NCI-H69 (cell line): Measurements from ENCODE around the gene STIP1.

Experiments used
- DNase-seq: peaks from one replicate; lab custom pipeline; 2025; lab: John Stamatoyannopoulos, UW

Gene STIP1

GRCh38 chr11:64185693-64186491 lies at the start of gene STIP1:
Gene STIP1 (plus strand): TSS chr11:64186171. CDS start chr11:64186262, 91 bp downstream.
- peak; percentile 100 for DNase-seq

DNA sequence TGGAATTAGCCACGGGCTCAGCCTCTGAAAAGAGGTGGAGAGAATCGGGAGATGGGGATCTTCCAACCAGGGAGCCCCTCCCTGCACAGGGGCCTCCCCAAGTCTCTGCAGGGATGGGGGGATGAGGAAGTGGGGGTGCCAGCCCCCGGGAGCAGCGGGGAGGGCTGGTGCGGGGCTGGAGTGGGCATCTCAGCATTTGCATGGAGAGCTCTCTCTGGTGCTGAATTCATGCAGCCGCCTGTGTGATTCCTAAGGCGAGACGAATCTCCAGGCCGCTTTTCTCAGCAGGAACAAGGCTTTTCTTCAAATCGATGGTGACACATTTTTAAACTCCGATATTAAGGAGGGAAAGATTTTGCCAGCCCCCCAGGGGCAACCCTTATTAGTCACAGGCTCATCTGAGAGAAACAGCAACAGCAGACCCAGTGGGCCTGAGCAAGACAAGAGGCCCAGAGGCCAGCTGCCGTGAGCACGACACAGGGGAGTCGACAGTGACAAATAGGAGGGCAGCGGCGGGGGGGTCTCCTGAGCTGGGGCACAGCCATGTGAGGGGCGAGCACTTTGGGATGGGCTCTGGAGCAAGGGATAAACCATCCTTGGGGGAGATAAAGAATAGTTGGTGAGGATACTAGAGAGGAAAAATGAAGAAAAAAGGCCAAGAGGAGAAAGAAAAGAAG lies 49.1 kb upstream of the STIP1 start:
- DNase-seq = no peak

DNA sequence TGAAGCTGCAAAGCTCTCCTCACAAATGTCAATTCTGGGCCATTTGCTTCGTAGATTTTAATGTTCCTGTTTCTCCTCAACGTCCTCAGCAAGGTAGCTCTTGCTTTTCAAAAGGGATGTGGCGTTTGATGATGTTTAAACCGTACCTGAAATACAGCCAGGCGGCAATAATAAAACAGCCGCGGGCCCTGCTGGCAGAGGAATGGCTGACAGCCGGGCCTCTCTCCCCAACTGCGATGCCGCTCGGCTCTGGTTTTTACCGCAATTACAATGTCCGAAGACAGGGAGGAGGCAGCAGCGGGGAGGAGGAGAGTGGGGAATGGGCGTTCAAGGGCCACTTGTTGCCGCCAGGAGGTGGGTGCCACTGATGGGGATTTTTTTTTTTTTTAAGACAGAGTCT lies 47.6 kb upstream of the STIP1 start:
- DNase-seq = peak; percentile 80

DNA sequence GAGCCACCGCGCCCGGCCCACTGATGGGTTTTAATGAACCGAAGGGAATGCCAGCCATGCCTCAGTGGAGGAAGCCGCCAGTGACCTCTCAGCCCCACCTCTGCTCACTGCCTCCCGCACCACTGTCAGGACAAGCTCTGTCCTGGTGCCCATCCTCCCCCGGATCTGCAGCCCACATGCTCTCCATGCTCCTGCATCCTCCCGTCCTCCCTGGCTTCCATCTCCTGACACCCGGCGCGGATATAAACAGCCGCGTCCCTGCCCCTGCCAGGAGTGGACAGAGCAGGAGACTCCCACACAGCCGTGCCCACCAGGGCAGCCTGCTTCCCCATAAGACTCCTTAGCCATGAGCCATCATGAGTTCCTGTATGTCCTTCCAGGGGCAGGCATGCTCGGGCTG lies 46.9 kb upstream of the STIP1 start:
- no peak for DNase-seq

DNA sequence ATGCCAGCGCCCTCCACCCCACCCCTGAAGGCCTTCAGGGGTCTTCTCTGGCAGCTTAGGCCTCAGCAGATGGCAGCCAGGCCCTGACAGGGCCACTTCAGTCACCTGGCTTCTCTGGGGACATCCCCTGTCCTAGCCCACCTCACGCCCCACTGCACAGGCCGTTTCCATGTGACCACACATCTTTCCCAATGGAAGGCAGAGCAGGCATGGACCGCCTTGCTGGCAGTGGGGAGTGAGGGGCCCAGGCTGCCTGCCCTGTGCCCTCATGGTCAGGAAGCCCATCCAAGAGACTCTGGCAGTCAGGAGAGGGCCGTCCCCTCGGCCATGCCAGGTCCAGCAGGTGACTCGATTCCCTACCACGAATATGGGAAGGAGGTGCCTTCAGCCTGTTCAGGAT lies 45.9 kb upstream of the STIP1 start:
- no peak for DNase-seq

- DNase-seq = no peak
Observed at GRCh38 chr11:64141081-64141783, 44.7 kb upstream of the STIP1 start.

DNA sequence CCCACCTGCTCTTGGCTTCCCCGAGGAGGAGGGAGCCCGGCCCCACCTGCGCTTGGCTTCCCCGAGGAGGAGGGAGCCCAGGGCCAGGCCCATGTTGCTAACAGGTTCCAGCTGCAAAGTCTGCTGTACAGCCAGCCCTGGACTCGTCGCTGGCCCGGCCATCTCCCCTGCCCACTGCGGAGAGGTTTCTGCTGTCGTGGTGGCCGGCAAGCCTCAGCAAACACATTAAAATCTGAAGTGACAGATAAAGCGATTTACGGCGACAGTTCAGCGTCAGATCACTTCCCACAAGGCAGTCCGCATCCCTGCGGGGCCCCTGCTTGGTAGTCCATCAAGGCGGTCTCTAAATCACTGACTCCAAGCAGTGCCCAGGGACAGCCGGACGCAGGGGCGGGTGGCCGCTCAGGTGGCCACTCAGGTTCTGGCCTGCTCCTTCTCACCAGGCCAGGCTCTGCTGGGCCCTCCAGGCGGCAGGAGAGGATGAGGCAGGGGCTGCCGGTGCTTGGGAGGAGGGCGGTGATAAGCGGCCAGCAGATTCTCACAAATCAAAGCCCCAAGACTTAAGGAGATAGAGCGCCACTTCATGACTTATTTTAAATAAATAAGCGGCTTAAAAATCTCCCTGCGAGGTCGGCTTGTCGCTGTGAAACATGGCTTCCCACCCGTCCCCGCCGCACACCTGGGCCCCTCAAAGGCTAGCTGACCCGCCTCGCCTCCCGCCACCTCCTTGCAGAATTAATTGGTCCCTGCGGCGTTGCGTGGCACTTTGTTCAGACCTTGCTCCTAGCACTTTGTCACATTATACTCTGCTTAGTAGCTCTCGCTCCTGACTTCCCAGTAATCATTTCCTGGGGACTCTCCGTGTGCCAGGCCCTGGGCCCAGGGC lies 41.1 kb upstream of the STIP1 start:
- no peak for DNase-seq

DNA sequence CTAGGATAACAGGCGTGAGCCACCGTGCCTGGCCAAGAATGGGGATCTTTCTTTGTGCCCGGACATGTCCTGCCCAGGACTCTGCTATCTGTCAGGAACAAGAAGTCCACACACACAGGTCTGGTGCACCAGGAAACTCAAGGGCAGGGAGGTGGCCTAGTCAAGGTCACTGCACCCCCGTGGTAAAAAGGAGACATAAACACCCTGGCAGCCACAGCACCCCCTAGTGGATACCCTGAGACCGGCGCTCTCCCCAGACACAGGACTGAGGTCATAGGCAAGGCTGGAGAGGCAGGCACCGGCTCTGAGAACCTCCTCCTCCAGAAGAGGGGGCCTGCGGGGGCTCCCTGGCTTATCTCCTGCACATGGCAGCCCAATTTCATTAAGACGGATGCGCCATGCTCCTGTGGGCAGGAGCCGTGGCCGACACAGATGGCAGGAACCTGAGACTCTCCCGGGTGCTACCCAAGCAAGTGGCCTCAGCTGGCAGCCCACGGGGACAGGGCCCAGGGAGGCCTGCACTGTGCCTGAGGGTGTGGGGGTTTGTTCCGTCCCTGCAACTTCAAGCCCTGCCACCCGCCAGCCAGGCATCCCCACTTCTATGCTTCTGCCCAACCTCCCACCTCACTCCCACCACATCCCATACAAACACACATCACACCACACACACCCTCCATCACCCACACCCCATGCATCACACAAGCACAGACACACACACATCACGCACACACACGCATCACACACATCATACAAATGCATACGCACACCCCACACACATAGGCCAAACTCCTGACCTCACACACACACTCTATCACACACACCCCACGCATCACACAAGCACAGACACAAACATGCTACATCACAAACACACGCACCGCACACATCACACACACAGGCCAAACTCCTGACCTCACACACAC lies 39.7 kb upstream of the STIP1 start:
- DNase-seq = peak; percentile 72

- DNase-seq = peak; percentile 99
Observed at GRCh38 chr11:64148226-64148916, 37.6 kb upstream of the STIP1 start.

DNA sequence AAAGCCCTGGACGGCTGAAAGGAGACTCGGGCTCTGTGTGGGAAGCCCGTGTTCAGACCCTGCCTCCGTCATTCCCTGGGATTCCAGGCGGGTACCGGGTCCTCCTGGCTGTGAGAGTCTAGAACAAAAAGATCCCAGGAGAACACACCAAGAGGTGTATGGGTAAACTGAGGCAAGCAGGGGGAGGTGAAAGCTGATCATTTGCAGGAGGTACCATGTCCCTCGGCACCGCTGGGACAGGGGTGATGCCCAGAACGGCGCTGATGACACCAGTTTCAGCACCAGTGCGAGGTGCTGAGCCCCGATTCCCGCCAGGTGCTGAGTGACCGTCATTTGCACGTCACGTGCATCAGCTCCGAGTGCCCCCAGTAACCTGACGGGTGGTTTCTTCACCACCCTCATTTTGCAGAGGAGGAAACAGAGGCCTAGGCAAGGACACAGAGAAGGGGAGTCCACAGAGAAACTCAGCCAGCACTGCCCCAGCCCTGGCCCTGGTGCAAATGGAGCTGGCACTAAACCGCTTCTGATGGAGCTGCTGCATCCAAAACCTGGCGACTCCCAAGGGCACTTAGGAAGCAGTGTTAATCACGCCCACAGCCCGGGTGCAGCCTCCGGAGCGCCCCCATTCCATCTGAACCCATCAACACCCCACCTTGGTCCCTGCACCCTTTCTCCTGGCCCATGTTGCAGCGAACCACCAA lies 36.9 kb upstream of the STIP1 start:
- peak; percentile 28 for DNase-seq

- DNase-seq = no peak
Observed at GRCh38 chr11:64150051-64150450, 35.9 kb upstream of the STIP1 start.

DNA sequence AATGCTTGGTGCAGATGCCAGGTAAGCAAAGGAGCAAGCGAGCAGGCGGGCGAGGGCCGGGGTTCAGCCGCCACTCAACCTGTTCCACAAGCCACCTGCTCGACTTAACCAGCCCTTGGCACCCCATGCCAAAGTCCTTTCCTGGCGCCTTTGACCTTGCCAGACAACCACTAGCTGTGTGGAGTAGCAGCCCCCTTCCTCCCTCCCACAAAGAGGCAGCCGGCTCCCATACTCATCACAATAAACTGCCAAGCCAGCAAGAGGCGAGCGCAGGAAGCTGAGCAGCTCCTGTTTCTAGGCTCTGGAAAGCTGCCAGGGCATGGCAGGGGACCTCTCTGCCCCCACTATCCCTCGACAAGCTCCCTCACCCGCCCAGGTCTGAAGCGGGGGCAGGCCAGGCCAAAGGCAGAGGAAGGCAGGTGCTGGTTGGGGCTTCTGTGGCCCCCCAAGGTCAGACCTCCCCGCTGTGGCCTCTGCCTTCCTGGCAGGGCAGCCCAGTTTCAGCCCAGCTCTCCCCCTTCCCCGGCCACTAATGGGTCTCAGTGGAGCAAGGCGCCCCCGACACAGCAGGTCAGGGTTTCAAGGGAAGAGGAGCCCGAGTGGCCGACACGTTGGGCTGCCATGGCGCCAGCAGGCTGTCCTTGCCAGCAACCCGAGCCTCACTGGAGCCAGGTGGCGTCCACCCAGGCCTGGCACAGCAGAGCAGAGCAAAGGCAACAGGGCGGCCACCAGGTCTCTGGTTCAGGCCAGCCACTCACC lies 35.3 kb upstream of the STIP1 start:
- DNase-seq = peak; percentile 92

- no peak for DNase-seq
Observed at GRCh38 chr11:64151337-64151736, 34.6 kb upstream of the STIP1 start.

DNA sequence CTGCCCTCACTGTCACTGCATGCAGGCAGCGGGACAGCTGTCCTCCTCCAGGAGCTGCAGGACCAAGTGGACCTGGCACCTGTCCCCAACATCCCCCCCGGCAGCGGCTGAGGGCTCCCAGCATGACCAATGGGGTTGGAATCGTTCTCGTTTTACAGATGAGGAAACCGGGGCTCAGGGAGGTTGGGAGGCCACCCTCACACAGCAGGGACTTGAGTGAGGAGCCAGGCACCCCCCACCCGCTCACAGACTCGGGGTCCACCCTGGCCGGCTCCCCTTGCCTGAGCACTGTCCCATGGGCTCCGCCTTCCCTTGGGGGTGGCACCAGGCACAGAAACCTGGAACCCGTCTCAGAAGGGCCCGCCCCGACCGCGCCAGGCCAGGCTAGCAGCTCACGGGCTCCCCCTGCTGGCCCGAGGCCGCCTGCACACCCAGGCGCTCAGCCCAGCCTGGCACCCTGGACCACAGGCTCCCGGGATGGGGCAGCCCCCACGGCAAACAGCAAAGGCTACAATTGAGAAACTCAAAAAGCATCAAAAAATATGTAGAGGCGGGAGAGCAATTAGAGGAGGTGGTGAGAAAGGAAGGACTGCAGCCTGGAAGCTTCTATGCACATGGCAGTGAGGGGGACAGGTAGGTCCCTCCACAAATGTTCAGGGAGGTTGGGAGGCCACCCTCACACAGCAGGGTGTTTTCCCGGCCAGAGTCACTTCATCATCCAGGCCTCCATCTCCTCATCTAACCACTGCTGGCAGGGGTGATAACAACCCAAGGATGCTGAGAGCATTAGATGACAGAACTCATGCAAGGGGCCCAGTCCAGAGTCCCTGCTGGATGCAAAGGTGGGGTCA lies 32.9 kb upstream of the STIP1 start:
- DNase-seq = peak; percentile 70

GRCh38 chr11:64153812-64154211 lies 32.2 kb upstream of the STIP1 start:
- DNase-seq = no peak

GRCh38 chr11:64156235-64157011 lies 29.5 kb upstream of the STIP1 start:
- no peak for DNase-seq
